ENCODE results near the gene ALDOA. TPM values are rescaled to one million over a fixed set of nuclear protein-coding genes. Genes with fewer than 3 reads are reported as not detected.
"Not testable (repeated sequence)": the region's sequence is repeated elsewhere in the genome, so short reads cannot be mapped to it uniquely, and the experiment has no call there.

Gene ALDOA
- total and polyA plus RNA-seq, 5 donors from 2014 or later, result 430 to 1,243 (median 1,138) TPM

DNA sequence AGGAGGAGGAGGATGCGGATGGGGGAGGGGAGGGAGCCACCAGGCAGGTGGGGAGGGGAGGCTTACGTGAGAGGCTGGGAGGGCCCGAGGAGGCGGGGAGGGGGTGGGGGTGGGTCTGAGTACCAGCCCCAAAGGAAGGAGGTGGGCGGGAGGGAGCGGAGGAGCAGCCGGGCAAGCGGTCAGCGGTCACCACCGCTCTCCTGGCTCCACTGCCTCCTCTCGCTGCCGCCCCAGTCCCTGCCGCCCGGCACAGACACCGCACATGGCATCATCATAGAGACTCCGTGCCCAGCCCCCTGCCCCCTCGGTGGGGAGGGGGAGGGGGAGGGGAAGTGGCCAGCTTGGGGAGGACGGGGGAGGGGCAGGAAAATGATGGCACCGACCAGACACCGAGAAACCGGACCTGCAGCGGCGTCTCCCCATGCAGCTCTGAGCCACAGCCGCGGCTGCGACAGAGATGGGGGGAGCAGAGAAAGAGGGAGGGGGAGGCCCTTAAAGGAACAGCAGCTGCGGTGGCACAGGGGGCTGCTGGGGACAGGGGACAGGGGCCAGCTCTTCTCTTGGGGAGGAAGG lies 34.6 kb upstream of the ALDOA start, which contains the start of gene TLCD3B:
Gene TLCD3B, minus strand, starts transcription at position 431 of the 573 bp plus-strand sequence. CDS start 744 bp downstream, outside the sequence.
- Histone ChIP-seq H3K4me1 (ENCODE audit: control insufficient read depth, insufficient read depth, low read length, poor library complexity, severe bottlenecking) (peaks cover 13% of the 10 kb centered on the region), H3K36me3 (ENCODE audit: control insufficient read depth, insufficient read depth, low read length) (no peaks in the 10 kb centered on the region), H3K27ac (ENCODE audit: insufficient read depth, low read length, poor library complexity, severe bottlenecking) (no peak within 1 kb of the TSS), H3K9me3 (ENCODE audit: control insufficient read depth in 2 of 2, low read length in 2 of 2) (no peaks in the 10 kb centered on the region), H3K27me3 (ENCODE audit: control insufficient read depth, insufficient read depth, low read length) (peaks cover 3% of the 10 kb centered on the region), H3K4me3 (ENCODE audit: low read depth, low read length) (no peak within 1 kb of the TSS)
- peak within 1 kb of the TSS in 1 of 3 donors; percentile 43 for H3K27ac Mint-ChIP-seq
- no peaks in the 10 kb centered on the region for H3K36me3 Mint-ChIP-seq
- H3K4me3 Mint-ChIP-seq, result peak within 1 kb of the TSS; percentile 10 to 64 (median 32)
- H3K27me3 Mint-ChIP-seq, result peaks cover 61% of the 10 kb centered on the region
- H3K4me1 Mint-ChIP-seq, result peaks cover 4 to 17% (median 9%) of the 10 kb centered on the region in 4 donors
- peaks cover 0 to 1% (median 0%) of the 10 kb centered on the region in 7 donors for H3K9me3 Mint-ChIP-seq
- DNase-seq, result no peak
- peak in 1 of 2 donors; percentile 25 for ATAC-seq (ENCODE audit: low read depth in 2 of 2)

DNA sequence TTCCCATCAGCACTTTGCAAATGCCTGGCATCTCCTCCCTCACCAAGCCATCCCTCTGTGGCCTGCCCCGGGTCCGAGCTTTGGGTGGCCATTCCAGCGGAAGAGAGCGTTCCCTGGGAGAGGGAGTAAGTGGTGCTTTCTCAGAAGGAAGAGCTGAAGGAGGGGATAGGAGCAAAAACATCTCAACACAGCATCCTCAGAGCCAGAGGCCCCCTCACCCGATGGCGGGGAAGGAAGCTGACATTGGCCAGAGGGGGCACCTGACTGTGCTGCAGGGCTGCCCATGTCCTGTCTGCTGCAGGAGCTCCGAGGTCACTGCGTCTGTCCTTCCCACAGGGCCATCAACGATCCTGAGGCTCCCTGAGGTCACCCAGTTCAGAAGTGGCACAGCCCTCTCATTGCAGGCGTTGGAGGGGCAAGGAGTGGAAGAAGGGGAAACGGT lies 34.1 kb upstream of the ALDOA start:
- H3K4me1 ChIP-seq (ENCODE audit: control insufficient read depth, insufficient read depth, low read length, poor library complexity, severe bottlenecking), result peaks cover 13% of the 10 kb centered on the region
- H3K9me3 Mint-ChIP-seq, result peaks cover 0 to 1% (median 0%) of the 10 kb centered on the region in 7 donors
- peaks cover 4 to 17% (median 9%) of the 10 kb centered on the region in 4 donors for H3K4me1 Mint-ChIP-seq
- no peaks in the 10 kb centered on the region for H3K36me3 Mint-ChIP-seq
- DNase-seq (no peak), ATAC-seq (ENCODE audit: low read depth in 2 of 2) (no peak)
- H3K4me3 Mint-ChIP-seq, result peak overlapping the region in 2 of 4 donors; percentile 10 to 24
- no peak overlapping the region for H3K27ac ChIP-seq (ENCODE audit: insufficient read depth, low read length, poor library complexity, severe bottlenecking)
- no peaks in the 10 kb centered on the region for H3K36me3 ChIP-seq (ENCODE audit: control insufficient read depth, insufficient read depth, low read length)
- peaks cover 60% of the 10 kb centered on the region for H3K27me3 Mint-ChIP-seq
- H3K9me3 ChIP-seq (ENCODE audit: control insufficient read depth in 2 of 2, low read length in 2 of 2), result no peaks in the 10 kb centered on the region
- peak overlapping the region in 1 of 3 donors; percentile 43 for H3K27ac Mint-ChIP-seq
- H3K4me3 ChIP-seq (ENCODE audit: low read depth, low read length), result no peak overlapping the region
- peaks cover 3% of the 10 kb centered on the region for H3K27me3 ChIP-seq (ENCODE audit: control insufficient read depth, insufficient read depth, low read length)

DNA sequence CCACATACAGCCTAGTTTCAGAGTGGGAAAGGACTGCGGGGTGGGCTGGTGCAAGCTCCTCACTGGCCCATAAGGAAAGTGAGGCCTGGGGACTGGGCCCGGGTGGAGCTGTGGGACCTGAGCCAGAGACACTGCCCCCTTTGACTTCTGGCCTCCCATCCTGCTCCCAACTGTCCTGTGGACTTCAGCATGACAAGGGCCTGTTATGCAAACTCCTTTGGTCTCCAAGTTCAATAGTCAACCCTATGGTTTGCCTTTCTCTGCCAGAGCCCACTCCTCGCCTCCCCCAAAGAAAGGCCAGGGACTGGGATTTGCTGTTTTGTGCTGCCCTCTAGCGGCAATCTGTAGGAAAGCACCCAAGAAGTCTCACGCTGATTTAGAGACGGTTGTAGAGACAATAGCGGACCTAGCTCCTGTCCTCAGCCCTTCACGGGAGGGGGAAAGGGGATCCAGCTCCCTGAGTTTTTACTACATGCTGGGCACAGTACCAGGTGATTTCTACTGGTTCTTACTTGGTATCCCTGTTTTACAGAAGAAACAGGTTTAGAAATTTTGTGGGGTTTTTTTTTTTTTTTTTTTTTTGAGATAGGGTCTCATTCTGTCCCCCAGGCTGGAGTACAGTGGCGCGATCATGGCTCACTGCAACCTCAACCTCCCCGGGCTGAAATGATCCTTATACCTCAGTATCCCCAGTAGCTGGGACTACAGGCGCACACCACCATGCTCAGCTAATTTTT lies 33.3 kb upstream of the ALDOA start:
- peak; percentile 38 to 43 for ATAC-seq (ENCODE audit: low read depth in 2 of 2)
- H3K36me3 ChIP-seq (ENCODE audit: control insufficient read depth, insufficient read depth, low read length), result no peaks in the 10 kb centered on the region
- DNase-seq, result peak; percentile 41 to 77 (median 62)
- peaks cover 0 to 1% (median 0%) of the 10 kb centered on the region in 7 donors for H3K9me3 Mint-ChIP-seq
- peaks cover 3% of the 10 kb centered on the region for H3K27me3 ChIP-seq (ENCODE audit: control insufficient read depth, insufficient read depth, low read length)
- H3K9me3 ChIP-seq (ENCODE audit: control insufficient read depth in 2 of 2, low read length in 2 of 2), result no peaks in the 10 kb centered on the region
- peaks cover 4 to 14% (median 8%) of the 10 kb centered on the region in 4 donors for H3K4me1 Mint-ChIP-seq
- H3K4me3 ChIP-seq (ENCODE audit: low read depth, low read length), result no peak overlapping the region
- H3K27ac Mint-ChIP-seq, result no peak overlapping the region
- H3K27ac ChIP-seq (ENCODE audit: insufficient read depth, low read length, poor library complexity, severe bottlenecking), result no peak overlapping the region
- H3K27me3 Mint-ChIP-seq, result peaks cover 52% of the 10 kb centered on the region
- peaks cover 13% of the 10 kb centered on the region for H3K4me1 ChIP-seq (ENCODE audit: control insufficient read depth, insufficient read depth, low read length, poor library complexity, severe bottlenecking)
- H3K4me3 Mint-ChIP-seq, result peak overlapping the region in 3 of 4 donors; percentile 29 to 64 (median 36)
- H3K36me3 Mint-ChIP-seq, result no peaks in the 10 kb centered on the region

DNA sequence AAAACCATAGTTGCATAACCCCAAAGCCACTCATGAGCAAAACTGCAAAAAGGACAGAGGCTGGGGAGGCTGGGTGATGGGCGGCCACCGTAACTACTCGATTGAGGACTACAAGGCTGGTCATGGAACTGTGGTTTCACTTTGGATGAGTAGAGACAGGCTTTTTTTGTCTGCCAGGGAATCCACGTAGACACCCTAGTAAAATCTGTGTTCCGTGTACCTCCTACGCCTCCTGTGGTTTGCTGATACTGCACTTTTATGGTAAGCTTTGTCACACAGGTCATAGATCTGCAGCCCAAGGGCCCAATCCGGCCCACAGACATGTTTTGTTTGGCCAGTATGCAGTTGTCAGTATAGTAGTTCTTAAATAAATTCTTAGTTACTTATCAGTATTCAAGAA lies 32.3 kb upstream of the ALDOA start:
- Histone ChIP-seq H3K4me3 (ENCODE audit: low read depth, low read length) (no peak overlapping the region), H3K27me3 (ENCODE audit: control insufficient read depth, insufficient read depth, low read length) (peaks cover 3% of the 10 kb centered on the region), H3K9me3 (ENCODE audit: control insufficient read depth in 2 of 2, low read length in 2 of 2) (no peaks in the 10 kb centered on the region), H3K4me1 (ENCODE audit: control insufficient read depth, insufficient read depth, low read length, poor library complexity, severe bottlenecking) (peaks cover 13% of the 10 kb centered on the region), H3K27ac (ENCODE audit: insufficient read depth, low read length, poor library complexity, severe bottlenecking) (no peak overlapping the region), H3K36me3 (ENCODE audit: control insufficient read depth, insufficient read depth, low read length) (no peaks in the 10 kb centered on the region)
- ATAC-seq (ENCODE audit: low read depth in 2 of 2) (no peak), DNase-seq (peak in 1 of 3 donors; percentile 14)
- Mint-ChIP-seq H3K4me1 (peaks cover 4 to 14% (median 8%) of the 10 kb centered on the region in 4 donors), H3K27me3 (peaks cover 42% of the 10 kb centered on the region), H3K4me3 (no peak overlapping the region), H3K27ac (no peak overlapping the region), H3K36me3 (no peaks in the 10 kb centered on the region), H3K9me3 (no peaks in the 10 kb centered on the region)

DNA sequence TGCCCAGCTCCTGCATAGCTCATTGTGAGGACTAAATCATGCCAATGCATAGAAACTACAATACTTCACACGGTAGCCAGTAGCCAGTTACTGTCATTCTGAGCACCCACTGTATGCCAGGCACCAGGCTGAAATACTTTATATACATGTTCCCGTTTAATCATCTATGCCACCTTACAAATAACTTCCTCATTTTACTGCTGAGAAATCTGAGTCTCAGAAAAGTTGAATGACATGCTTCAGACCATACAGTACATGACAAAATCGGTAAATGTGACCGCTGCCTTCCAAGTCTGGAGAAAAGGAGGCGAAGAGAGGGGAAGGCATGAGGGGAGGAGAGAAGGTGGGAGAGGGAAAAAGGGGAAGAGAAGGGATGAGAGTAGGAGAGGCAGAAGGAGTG lies 25.3 kb upstream of the ALDOA start:
- no peaks in the 10 kb centered on the region for H3K36me3 Mint-ChIP-seq
- Histone ChIP-seq H3K4me1 (ENCODE audit: control insufficient read depth, insufficient read depth, low read length, poor library complexity, severe bottlenecking) (no peaks in the 10 kb centered on the region), H3K4me3 (ENCODE audit: low read depth, low read length) (no peak overlapping the region), H3K27ac (ENCODE audit: insufficient read depth, low read length, poor library complexity, severe bottlenecking) (no peak overlapping the region), H3K27me3 (ENCODE audit: control insufficient read depth, insufficient read depth, low read length) (no peaks in the 10 kb centered on the region), H3K9me3 (ENCODE audit: control insufficient read depth in 2 of 2, low read length in 2 of 2) (no peaks in the 10 kb centered on the region), H3K36me3 (ENCODE audit: control insufficient read depth, insufficient read depth, low read length) (no peaks in the 10 kb centered on the region)
- no peak overlapping the region for H3K27ac Mint-ChIP-seq
- DNase-seq (no peak), ATAC-seq (ENCODE audit: low read depth in 2 of 2) (no peak)
- H3K27me3 Mint-ChIP-seq, result peaks cover 16% of the 10 kb centered on the region
- H3K4me1 Mint-ChIP-seq, result no peaks in the 10 kb centered on the region
- H3K4me3 Mint-ChIP-seq, result no peak overlapping the region
- H3K9me3 Mint-ChIP-seq, result no peaks in the 10 kb centered on the region

DNA sequence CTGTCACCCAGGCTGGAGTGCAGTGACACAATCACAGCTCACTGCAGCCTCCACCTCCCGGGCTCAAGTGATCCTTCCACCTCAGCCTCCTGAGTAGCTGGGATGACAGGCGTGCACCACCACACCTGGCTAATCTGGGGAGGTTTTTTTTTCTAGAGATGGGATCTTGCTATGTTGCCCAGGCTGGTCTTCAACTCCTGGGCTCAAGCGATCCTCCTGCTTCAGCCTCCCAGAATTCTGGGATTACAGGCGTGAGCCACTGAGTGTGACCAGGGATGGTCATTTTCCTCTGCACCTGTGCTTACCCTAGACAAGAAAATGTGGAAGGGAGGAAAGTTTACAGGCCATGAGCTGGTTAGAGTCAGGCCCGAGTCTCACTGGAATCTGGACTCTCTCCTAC lies 24.9 kb upstream of the ALDOA start:
- not testable (repeated sequence) for H3K4me1 ChIP-seq (ENCODE audit: control insufficient read depth, insufficient read depth, low read length, poor library complexity, severe bottlenecking); H3K4me3 ChIP-seq (ENCODE audit: low read depth, low read length); ATAC-seq (ENCODE audit: low read depth in 2 of 2); H3K4me3 Mint-ChIP-seq; H3K27me3 ChIP-seq (ENCODE audit: control insufficient read depth, insufficient read depth, low read length); DNase-seq; H3K27ac ChIP-seq (ENCODE audit: insufficient read depth, low read length, poor library complexity, severe bottlenecking); H3K36me3 Mint-ChIP-seq; H3K9me3 Mint-ChIP-seq; H3K36me3 ChIP-seq (ENCODE audit: control insufficient read depth, insufficient read depth, low read length); H3K4me1 Mint-ChIP-seq; H3K9me3 ChIP-seq (ENCODE audit: control insufficient read depth in 2 of 2, low read length in 2 of 2); H3K27ac Mint-ChIP-seq
- H3K27me3 Mint-ChIP-seq, result peaks cover 12% of the 10 kb centered on the region

DNA sequence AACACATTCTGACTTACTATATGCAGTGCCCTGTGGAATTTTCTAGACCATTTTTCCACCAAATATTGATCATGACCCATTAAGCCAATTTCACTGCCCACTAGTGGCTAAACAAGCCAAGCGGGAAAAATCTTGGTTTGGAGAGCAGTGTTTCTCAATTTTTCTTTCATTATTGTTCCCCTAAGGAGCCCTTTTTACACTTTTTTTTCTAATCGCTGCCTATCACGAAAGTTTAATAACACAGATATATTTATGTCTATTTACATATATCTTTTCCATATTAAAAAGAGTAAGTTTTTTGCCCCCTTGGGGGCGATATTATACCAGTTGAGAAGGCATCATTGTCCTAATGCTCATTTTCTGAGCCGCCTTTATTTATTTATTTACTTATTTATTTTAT lies 23.7 kb upstream of the ALDOA start:
- peaks cover 12% of the 10 kb centered on the region for H3K27me3 Mint-ChIP-seq
- H3K9me3 Mint-ChIP-seq, result peaks cover 0 to 1% (median 0%) of the 10 kb centered on the region in 7 donors

More for the DNA sequence above, 23.7 kb upstream of the ALDOA start:
- no peaks in the 10 kb centered on the region for H3K4me1 Mint-ChIP-seq
- Histone ChIP-seq H3K9me3 (ENCODE audit: control insufficient read depth in 2 of 2, low read length in 2 of 2) (no peaks in the 10 kb centered on the region), H3K4me3 (ENCODE audit: low read depth, low read length) (no peak overlapping the region), H3K27me3 (ENCODE audit: control insufficient read depth, insufficient read depth, low read length) (no peaks in the 10 kb centered on the region), H3K4me1 (ENCODE audit: control insufficient read depth, insufficient read depth, low read length, poor library complexity, severe bottlenecking) (no peaks in the 10 kb centered on the region), H3K36me3 (ENCODE audit: control insufficient read depth, insufficient read depth, low read length) (no peaks in the 10 kb centered on the region), H3K27ac (ENCODE audit: insufficient read depth, low read length, poor library complexity, severe bottlenecking) (no peak overlapping the region)
- no peak overlapping the region for H3K4me3 Mint-ChIP-seq
- no peak overlapping the region for H3K27ac Mint-ChIP-seq
- ATAC-seq (ENCODE audit: low read depth in 2 of 2) (no peak), DNase-seq (peak in 2 of 3 donors; percentile 39 to 43)
- H3K36me3 Mint-ChIP-seq, result no peaks in the 10 kb centered on the region

Data from CD4-positive, CD25-positive, alpha-beta regulatory T cell (primary cell).